Breast epithelium (tissue), 3 donors: ENCODE results near the gene SHTN1.

Experiments used
- CTCF ChIP-seq, 3 donors: fragments of 450-650 bp; IDR thresholded peaks; one replicate each; pipeline ENCODE4 v1.5.1; 2016 to 2017; ENCODE audit warnings: antibody characterized with exemption in 3 of 3, mild to moderate bottlenecking in 3 of 3, moderate library complexity in 3 of 3
- POLR2A ChIP-seq: fragments of 450-650 bp; IDR thresholded peaks from one replicate; pipeline ENCODE4 v1.6.1; 2016; ENCODE audit warnings: antibody characterized with exemption, mild to moderate bottlenecking, moderate library complexity
- POLR2AphosphoS5 ChIP-seq, 3 donors: sonication (generic); formaldehyde crosslinking; IDR thresholded peaks; one replicate each; pipeline ENCODE4 v1.6.1; 2017; ENCODE audit warnings: antibody characterized with exemption in 3 of 3

DNA sequence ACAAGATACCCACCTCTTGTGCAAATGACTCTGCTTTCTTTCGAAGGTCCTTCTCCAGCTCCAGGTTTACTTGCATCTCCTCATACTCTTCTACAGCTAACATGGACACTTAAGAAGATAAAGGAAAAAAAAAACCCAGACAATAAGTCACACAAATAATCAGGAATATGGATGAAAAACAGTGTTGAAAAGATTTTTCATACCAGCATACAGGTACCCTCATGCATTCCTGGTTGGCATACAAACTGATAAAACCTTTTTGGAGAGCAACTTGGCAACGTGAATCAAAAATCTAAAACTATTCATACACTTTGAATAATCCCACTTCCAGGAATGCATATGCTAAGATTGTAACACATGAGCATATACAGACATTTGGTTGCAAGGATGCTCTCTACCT lies 60.1 kb downstream of the SHTN1 start:
- TF ChIP-seq POLR2A (no peak), CTCF (IDR thresholded peaks at IDR 0.05) (no peak), POLR2AphosphoS5 (IDR thresholded peaks at IDR 0.05) (no peak)
